GM18499 (cell line): ENCODE results near the gene MCM8.
A peak's percentile ranks its signal among the peaks of the same experiment; 100 is the strongest.

Experiments
- ATAC-seq: cut with Tn5 transposase; IDR thresholded peaks from one replicate; pipeline ENCODE4 v1.9.1; 2021; ENCODE audit warnings: moderate number of reproducible peaks; ENCODE audit not compliant: insufficient read depth, unreplicated experiment

Gene MCM8

GRCh38 chr20:5950271-5951031 lies at the start of gene MCM8, which contains the start of gene TRMT6:
Gene MCM8 (plus strand): TSS chr20:5950652. CDS start chr20:5952016, 1,364 bp downstream.
Gene TRMT6 (minus strand): TSS chr20:5950533. CDS start chr20:5950405, 128 bp downstream.
- ATAC-seq, result peak; percentile 77

DNA sequence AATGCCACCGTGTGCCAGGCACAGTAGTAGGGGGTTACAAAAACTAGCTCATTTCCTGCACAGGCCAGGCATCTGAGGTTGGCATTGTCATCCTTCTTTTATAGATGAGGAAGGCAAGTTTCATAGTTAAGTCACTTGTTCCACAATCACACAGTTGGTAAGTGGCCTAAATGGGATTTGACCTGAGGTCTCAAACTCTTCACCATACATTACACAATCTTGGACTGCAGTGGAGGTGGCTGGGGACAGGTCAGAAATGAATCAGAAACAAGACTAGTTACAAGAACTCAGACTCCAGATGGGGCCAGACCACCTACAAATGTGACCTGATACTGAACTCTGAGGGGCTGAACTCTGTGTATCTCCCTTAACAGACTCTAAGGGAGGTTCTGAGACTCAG lies 49.5 kb upstream of the MCM8 start:
- ATAC-seq, result no peak

DNA sequence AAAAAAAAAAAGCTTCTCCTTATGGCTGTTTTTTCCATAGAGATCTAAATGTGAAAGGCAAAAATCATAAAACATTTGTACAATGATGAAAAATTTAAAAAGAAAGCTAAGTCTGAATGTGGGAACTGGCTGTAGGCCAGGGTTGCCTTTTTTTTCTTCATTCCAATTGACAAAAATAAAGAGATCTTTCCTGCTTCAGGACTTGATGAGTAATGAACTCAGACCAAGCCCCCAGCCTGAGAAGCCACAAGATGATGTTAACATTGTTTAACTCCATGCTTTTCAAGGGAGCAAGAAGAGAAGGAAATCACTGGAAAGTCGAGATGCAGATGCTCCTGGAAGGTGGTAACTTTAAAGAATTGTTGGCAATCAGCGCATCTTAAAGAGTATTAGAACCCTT lies 41.5 kb upstream of the MCM8 start:
- no peak for ATAC-seq

DNA sequence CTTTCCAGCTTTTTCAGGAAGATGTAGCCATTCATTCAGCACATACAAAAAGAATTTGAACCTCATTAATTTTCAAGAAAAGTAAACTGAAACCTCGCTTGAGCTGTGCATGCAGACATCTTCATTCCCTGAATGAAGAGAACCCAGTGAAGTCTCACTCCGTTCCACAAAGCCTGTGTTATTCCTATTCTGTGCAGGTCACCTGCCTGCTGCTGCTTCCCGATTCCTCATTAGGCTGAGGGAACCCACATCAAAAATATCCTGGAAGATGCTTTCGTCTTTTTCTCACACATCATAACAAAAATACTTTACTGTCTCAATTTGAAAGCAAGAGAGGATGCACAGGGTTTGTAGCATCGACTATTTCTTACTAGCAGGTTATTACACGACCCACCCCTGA lies 40.3 kb upstream of the MCM8 start:
- ATAC-seq, result no peak

- no peak for ATAC-seq
Measured at GRCh38 chr20:5913166-5913565, 37.3 kb upstream of the MCM8 start.

DNA sequence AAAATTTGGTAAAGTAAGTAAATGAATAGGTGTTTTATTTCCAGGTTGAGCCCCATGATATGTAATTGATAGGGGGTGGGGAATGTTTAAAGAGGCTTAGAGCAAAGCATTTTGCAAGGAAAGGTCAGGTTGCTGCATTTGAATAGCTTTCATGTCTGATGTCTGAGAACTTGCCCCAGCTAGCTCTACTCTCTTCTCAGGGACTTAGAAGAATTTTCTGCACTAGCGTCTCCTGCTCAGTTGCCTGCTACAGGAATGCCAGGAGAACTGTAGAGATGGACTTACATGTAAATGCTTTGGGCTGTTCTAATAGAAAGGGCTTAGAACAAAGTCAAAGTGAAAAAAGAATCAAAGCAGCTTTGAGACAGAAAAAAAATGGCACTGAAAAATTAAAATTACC lies 35.6 kb upstream of the MCM8 start:
- no peak for ATAC-seq

- no peak for ATAC-seq
Measured at GRCh38 chr20:5918856-5919625, 31.4 kb upstream of the MCM8 start.

GRCh38 chr20:5919626-5920544 lies 30.6 kb upstream of the MCM8 start:
- no peak for ATAC-seq

- ATAC-seq, result no peak
Measured at GRCh38 chr20:5920581-5920980, 29.9 kb upstream of the MCM8 start.

DNA sequence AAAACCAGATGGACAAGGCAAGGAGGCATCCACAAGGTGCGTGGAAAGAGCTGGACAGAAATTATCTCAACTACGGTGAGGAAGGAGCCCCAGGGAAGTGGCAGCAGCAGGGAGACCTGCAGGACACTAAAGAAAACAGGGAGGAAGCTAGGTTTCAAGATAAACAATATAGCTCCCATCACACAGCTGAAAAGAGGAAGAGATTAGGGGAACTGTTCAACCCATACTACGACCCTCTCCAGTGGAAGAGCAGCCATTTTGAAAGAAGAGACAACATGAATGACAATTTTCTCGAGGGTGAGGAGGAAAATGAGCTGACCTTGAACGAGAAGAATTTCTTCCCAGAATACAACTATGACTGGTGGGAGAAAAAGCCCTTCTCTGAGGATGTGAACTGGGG lies 27.0 kb upstream of the MCM8 start:
- ATAC-seq, result no peak

DNA sequence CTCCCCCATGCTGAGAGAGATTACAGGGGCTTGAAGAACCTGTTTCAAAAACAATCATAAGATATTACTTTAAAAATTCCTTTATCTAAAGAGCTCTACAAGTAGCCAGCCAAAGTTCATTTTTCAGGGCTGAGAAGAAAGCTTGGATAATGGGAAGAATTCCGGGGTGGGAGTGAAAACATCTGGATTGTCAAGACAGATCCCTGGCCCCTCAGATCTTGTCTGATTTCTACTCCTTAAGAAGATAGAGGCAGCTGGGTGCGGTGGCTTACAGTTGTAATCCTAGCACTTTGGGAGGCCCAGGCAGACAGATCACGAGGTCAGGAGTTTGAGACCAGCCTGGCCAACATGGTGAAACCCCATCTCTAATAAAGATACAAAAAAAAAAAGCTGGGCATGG lies 24.9 kb upstream of the MCM8 start:
- no peak for ATAC-seq

DNA sequence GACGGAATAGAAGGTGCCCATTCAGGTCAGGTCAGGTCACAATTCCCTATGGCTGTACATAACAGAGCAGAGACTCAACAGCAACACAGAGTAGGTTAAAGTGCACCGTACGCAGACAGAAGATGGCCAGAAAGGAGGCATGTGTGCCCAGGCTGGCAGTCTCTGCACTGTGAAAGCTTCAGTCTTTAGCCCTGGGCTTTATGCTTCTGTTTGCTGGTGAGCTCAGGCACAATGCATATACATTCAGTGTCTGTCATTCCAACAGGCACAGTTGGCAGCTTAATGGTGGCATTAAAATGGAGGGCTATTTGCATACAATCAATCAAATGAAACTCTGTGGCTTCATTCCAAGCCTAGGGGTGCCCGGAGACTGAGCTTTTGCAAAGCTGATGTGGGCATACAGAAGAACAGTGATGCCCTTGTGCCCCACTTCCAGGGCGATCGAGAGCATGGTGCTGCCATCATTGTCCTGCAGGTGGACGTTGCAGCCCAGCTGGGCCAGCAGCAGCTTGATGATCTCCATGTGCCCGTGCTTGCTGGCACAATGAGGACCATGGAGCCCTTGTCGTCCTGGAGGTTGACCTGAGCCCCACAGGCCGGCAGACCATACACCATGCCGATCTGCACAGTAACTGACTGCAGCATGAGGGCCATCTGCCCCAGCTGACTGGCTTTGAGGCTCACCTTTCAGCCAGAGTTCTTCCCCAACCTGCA lies 22.5 kb upstream of the MCM8 start:
- no peak for ATAC-seq

DNA sequence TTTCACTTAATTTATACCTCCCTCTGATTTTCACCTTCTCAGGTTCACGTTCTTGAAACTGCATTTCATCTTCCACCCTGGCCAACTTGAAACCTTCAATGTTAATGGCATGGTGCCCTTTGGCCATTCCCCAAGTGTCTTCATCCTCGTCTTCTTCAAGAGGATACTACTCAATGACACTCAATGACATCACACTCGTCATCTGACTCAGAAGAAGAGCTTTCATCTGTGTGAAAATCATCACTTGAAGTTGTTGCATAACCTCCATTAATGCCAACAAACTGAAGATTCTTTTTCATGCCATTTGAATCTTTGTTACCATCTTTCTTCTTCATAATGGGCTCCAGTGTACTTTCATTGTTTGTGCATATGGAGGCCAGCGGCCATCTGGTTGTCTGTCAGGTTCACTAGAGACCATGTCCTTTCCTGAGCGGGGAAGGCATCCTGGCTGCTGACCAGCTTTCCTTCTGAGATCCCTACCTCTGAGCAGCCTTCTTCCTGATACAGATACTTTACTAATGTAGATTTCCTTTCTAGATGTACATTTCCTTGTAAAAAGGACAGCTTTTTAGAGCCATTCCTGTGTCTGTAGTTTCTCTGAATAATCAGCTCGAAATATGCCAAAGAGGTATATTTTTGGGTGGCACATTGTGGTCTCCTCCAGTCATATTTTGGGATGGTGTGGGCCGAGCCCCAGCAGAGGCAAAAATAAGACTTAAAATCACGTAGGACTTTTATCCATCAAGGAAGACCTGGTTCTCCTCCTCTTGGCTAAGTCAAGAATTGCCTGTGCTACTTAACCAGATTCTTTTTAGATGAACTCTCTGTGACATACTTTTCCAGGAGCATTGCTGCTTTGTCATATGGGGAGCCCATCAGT lies 21.4 kb upstream of the MCM8 start:
- no peak for ATAC-seq

GRCh38 chr20:5931411-5931810 lies 19.0 kb upstream of the MCM8 start:
- ATAC-seq, result no peak

DNA sequence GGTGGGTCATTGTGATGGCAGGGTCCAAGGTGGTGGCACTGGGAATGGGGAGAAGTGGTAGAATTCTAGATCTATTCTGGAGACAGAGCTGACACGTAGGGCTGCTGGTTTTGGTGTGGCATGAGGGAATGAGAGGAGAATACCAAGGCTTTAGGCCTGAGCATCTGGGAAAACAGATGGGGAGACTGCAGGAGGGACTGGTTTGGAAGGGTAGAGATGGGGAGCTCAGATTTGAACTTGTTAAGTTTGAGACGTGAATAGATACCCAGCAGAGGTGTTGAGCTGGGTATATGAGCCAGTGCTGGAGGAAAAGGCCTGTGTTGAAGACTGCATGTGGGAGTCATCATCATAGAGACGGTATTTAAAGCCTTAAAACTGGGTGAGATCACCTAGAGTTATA lies 17.7 kb upstream of the MCM8 start:
- no peak for ATAC-seq

GRCh38 chr20:5933802-5934436 lies 16.5 kb upstream of the MCM8 start:
- peak; percentile 43 for ATAC-seq

DNA sequence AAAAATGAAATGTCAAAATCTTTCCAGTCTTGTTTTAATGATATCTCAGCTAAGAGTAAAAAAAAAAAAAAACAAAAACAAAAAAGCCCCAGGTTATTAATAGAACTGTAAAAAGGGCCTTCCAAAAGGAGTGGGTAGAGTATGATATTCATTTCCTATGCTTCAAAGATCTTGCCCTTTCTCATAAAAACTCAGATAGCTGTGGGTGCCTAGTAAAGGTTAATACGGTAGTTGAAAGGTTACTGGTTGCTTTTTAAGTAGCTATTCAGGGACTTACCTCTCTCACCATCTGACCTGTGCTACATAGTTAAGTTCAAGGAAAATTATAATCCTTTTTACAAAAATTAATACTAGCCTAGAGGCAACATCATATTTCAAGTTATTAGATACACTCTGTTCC lies 15.1 kb upstream of the MCM8 start:
- no peak for ATAC-seq

DNA sequence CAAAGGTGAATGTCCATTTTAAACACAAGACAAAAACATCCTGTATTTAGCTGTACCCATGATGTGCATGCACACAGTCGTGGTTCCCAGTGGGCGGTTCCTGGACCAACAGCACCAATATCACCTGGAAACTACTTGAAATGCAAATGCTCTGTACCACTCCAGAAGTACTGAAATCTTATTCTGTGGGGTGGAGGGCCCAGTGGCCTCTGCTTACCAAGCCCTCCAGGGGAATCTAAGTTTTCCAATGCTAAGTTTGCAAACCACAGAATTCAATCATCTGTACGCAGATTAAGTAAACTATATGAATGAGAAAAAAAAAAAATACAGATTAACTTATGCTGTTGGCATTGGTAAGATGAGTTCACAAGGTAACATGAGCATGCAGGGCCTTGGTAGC lies 14.2 kb upstream of the MCM8 start:
- no peak for ATAC-seq
